HepG2 (cell line): ENCODE results near the gene FANK1. TPM values are rescaled to one million over a fixed set of nuclear protein-coding genes. Genes with fewer than 3 reads are reported as not detected.

Experiments
- ATAC-seq: fragments of 200-7000 bp; cut with Tn5 transposase; 3 replicates; pipeline ENCODE4 v1.9.1; 2020; ENCODE audit warnings: mild to moderate bottlenecking, moderate library complexity
- BruUV-seq: library from RNA; stranded (reverse); fragments of 400-500 nt; replicated peaks from 2 replicates; lab custom pipeline; 2021; lab: Mats Ljungman, UMichigan
- CTCF ChIA-PET: fragments of 300-600 bp; formaldehyde crosslinking; extraction: SDS; loops from one replicate; lab custom pipeline; 2021; ENCODE audit warnings: low total read pairs, inconsistent platforms, low intra/inter-chr PET ratio; lab: Yijun Ruan, JAX
- POLR2A ChIA-PET: fragments of 350-600 bp; sonication (Branson Sonifier 250); formaldehyde crosslinking; loops from one replicate; lab custom pipeline; 2020; ENCODE audit warnings: antibody characterized with exemption, inconsistent platforms; lab: Yijun Ruan, JAX
- DNase-seq: peaks from one replicate; pipeline ENCODE4 v3.0.0-alpha.2; 2015; ENCODE audit warnings: low spot score
- FAIRE-seq: peaks from 3 replicates; lab custom pipeline; 2011; peaks lifted over from hg19 to GRCh38; lab: Jason Lieb, UNC
- H2AFZ ChIP-seq: one replicate; pipeline ENCODE4 v1.6.1; 2011; ENCODE audit warnings: low read length, inconsistent platforms
- H3K27ac ChIP-seq: fragments of 300-600 bp; 3 replicates; pipeline ENCODE4 v1.8.0; 2011; ENCODE audit warnings: mixed run types, mild to moderate bottlenecking, mixed read lengths, low read length, inconsistent platforms; ENCODE audit not compliant: insufficient read depth; ENCODE audit errors: extremely low read length
- H3K27me3 ChIP-seq, 2 experiments: fragments of 200-600 bp in 1 of 2; 2 replicates in 1 of 2; 3 replicates in 1 of 2; pipeline versions ENCODE4 v1.6.0 to v1.8.0; 2011; ENCODE audit warnings: low read length in 2 of 2, mild to moderate bottlenecking in 2 of 2, moderate library complexity in 2 of 2, inconsistent platforms in 1 of 2; ENCODE audit not compliant: insufficient read depth in 2 of 2, control insufficient read depth in 1 of 2
- H3K36me3 ChIP-seq, 2 experiments: fragments of 200-600 bp in 1 of 2; replicated peaks in 1 of 2; 2 replicates in 1 of 2; 3 replicates in 1 of 2; pipeline versions ENCODE4 v1.5.1 to v1.8.0; 2011; ENCODE audit warnings: low read length in 2 of 2, inconsistent platforms in 1 of 2; ENCODE audit not compliant: insufficient read depth in 2 of 2, control insufficient read depth in 1 of 2
- H3K4me1 ChIP-seq: 2 replicates; pipeline ENCODE4 v1.5.1; 2012; ENCODE audit warnings: low read length, inconsistent platforms; ENCODE audit not compliant: insufficient read depth
- H3K4me2 ChIP-seq: 2 replicates; pipeline ENCODE4 v1.6.0; 2011; ENCODE audit warnings: low read depth, low read length, inconsistent platforms
- H3K4me3 ChIP-seq, 3 experiments: fragments of 200-600 bp in 1 of 3; sonication (generic), shearing (Covaris generic) in 1 of 3; replicated peaks in 1 of 3; 2 replicates each; pipeline ENCODE4 v1.5.1; 2011 to 2016; ENCODE audit warnings: low read length in 3 of 3, inconsistent platforms in 2 of 3, low read depth in 2 of 3, mild to moderate bottlenecking in 2 of 3, control low read depth in 1 of 3, mixed read lengths in 1 of 3; ENCODE audit not compliant: insufficient read depth in 1 of 3
- H3K79me2 ChIP-seq: one replicate; pipeline ENCODE4 v1.6.1; 2011; ENCODE audit warnings: low read length, inconsistent platforms; ENCODE audit not compliant: insufficient read depth
- H3K9ac ChIP-seq: 2 replicates; pipeline ENCODE4 v1.6.0; 2011; ENCODE audit warnings: mild to moderate bottlenecking, low read depth, low read length, inconsistent platforms; ENCODE audit not compliant: insufficient read depth
- H3K9me3 ChIP-seq: 2 replicates; pipeline ENCODE4 v1.5.1; 2012; ENCODE audit warnings: mild to moderate bottlenecking, low read length
- H4K20me1 ChIP-seq: 2 replicates; pipeline ENCODE4 v1.6.0; 2011; ENCODE audit warnings: inconsistent platforms, mild to moderate bottlenecking, low read length, moderate library complexity; ENCODE audit not compliant: insufficient read depth
- CEBPB ChIP-seq: IDR thresholded peaks from 2 replicates; pipeline ENCODE4 v1.6.1; 2011; ENCODE audit warnings: low read depth, low read length, improper control_type of control experiment, borderline replicate concordance
- IKZF1 ChIP-seq: fragments of 450-650 bp; IDR thresholded peaks from 2 replicates; pipeline ENCODE4 v1.7.1; 2016
- MLXIP ChIP-seq: sonication (generic); formaldehyde crosslinking; IDR thresholded peaks from 2 replicates; pipeline ENCODE4 v1.9.0; 2021; ENCODE audit warnings: missing genetic modification reagents, borderline replicate concordance
- SAFB2 ChIP-seq: sonication (generic); formaldehyde crosslinking; IDR thresholded peaks from 2 replicates; pipeline ENCODE4 v1.5.1; 2020; ENCODE audit warnings: missing genetic modification reagents, low read depth, mild to moderate bottlenecking, borderline replicate concordance
- YY1 ChIP-seq: IDR thresholded peaks from 2 replicates; pipeline ENCODE4 v1.6.1; 2011; ENCODE audit warnings: low read length, low read depth, moderate library complexity, mild to moderate bottlenecking; ENCODE audit not compliant: insufficient read depth, insufficient replicate concordance
- ZNF543 ChIP-seq: sonication (generic); formaldehyde crosslinking; IDR thresholded peaks from 2 replicates; pipeline ENCODE4 v1.4.0; 2020; ENCODE audit warnings: mild to moderate bottlenecking, missing genetic modification reagents
- ZNF563 ChIP-seq: sonication (generic); formaldehyde crosslinking; IDR thresholded peaks from 2 replicates; pipeline ENCODE4 v1.8.0; 2022; ENCODE audit warnings: mild to moderate bottlenecking, moderate library complexity, missing genetic modification reagents
- ZNF607 ChIP-seq: sonication (generic); formaldehyde crosslinking; IDR thresholded peaks from 2 replicates; pipeline ENCODE4 v1.5.1; 2020; ENCODE audit warnings: missing genetic modification reagents, mild to moderate bottlenecking, borderline replicate concordance
- ZNF615 ChIP-seq: sonication (generic); formaldehyde crosslinking; IDR thresholded peaks from 2 replicates; pipeline ENCODE4 v1.5.0; 2020; ENCODE audit warnings: mild to moderate bottlenecking, missing genetic modification reagents, borderline replicate concordance
- WGBS: methylation state at CpG from one replicate; pipeline ENCODE4 v1.1.6; 2017; ENCODE audit warnings: low lambda C conversion rate; 5-methylcytosine and 5-hydroxymethylcytosine counted together
- in situ Hi-C: cut with HindIII; loops from 2 replicates; pipeline ENCODE4 v1.10.0; 2017; ENCODE audit warnings: low pct_unique_long_range_greater_than_20kb; ENCODE audit not compliant: extremely low pct_ligation_motif_present
- intact Hi-C: fragments of 100-400 bp; cut with micrococcal nuclease; formaldehyde crosslinking; loops from one replicate; pipeline ENCODE4 v1.10.0; 2022; ENCODE audit not compliant: unreplicated experiment
- polyA plus RNA-seq, 8 experiments: library from polyadenylated mRNA; depleted of rRNA in 3 of 8; stranded (reverse) in 7 of 8; unstranded in 1 of 8; fragments of >200 nt; fragmentation: Illumina TruSeq in 4 of 8; extraction: Trizol in 4 of 8; gene quantifications; 2 replicates each; pipeline versions ENCODE4 v1.2.1 to v1.2.3, GENCODE V29; 2011 to 2016; ENCODE audit warnings: low read depth in 4 of 8, missing spikeins in 1 of 8, mixed read lengths in 1 of 8; ENCODE audit not compliant: insufficient read depth in 1 of 8
- total RNA-seq, 5 experiments: library from RNA; depleted of rRNA; stranded (reverse); fragments of >200 nt; fragmentation: Illumina TruSeq; extraction: Trizol; gene quantifications; 2 replicates each; pipeline ENCODE4 v1.2.3, GENCODE V29; 2016; ENCODE audit warnings: low read depth in 1 of 5
- TF ChIP-seq, protein P1 (sequence below): IDR thresholded peaks from 2 replicates; pipeline ENCODE4 v1.6.1; 2016; ENCODE audit warnings: mild to moderate bottlenecking, missing biosample characterization, missing genetic modification reagents
- TF ChIP-seq, protein P2 (sequence below): sonication (generic); formaldehyde crosslinking; IDR thresholded peaks from 2 replicates; pipeline ENCODE4 v1.9.0; 2022; ENCODE audit warnings: low read depth, missing genetic modification reagents
- TF ChIP-seq, protein P3 (sequence below): sonication (generic); formaldehyde crosslinking; IDR thresholded peaks from 2 replicates; pipeline ENCODE4 v1.4.0; 2020; ENCODE audit warnings: missing genetic modification reagents
- TF ChIP-seq, protein P4 (sequence below): sonication (generic); formaldehyde crosslinking; IDR thresholded peaks from 2 replicates; pipeline ENCODE4 v1.4.0; 2020; ENCODE audit warnings: missing genetic modification reagents, borderline replicate concordance

The FANK1 gene
- total and polyA plus RNA-seq, 2 of the 13 experiments (the other 11 are each of a cell fraction or from before 2014, with no cell fraction given) = 0.22 TPM; not detected in 1

GRCh38 chr10:125882596-125882995, 13.8 kb upstream of the FANK1 start:
- Histone ChIP-seq H3K79me2 (no peaks in the 10 kb centered on the region), H4K20me1 (no peaks in the 10 kb centered on the region), H3K4me2 (no peak overlapping the region), H3K36me3 (no peaks in the 10 kb centered on the region), H3K4me3 (no peak overlapping the region), H3K4me1 (peaks cover 12% of the 10 kb centered on the region), H3K9ac (no peak overlapping the region), H3K27me3 (no peaks in the 10 kb centered on the region), H2AFZ (no peak overlapping the region), H3K9me3 (peaks cover 5% of the 10 kb centered on the region; the same call in 1 of the 2 replicates), H3K27ac (no peak overlapping the region)
- FAIRE-seq (no peak), ATAC-seq (no peak), DNase-seq (no peak)
- in situ Hi-C loops = no loop called here
- BruUV-seq = no TSS peak
- CTCF ChIA-PET = no interaction called here
- intact Hi-C loops = no loop called here
- POLR2A ChIA-PET = no interaction called here
- WGBS = 100% methylated on average over 1 of the region's 1 CpG
- TF ChIP-seq, protein P1, sequence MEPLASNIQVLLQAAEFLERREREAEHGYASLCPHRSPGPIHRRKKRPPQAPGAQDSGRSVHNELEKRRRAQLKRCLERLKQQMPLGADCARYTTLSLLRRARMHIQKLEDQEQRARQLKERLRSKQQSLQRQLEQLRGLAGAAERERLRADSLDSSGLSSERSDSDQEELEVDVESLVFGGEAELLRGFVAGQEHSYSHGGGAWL (CRISPR knock-in tag) = no peak
- no peak for TF ChIP-seq ZNF563 (CRISPR knock-in tag)
- no peak for TF ChIP-seq ZNF543 (CRISPR knock-in tag)
- TF ChIP-seq, protein P2, sequence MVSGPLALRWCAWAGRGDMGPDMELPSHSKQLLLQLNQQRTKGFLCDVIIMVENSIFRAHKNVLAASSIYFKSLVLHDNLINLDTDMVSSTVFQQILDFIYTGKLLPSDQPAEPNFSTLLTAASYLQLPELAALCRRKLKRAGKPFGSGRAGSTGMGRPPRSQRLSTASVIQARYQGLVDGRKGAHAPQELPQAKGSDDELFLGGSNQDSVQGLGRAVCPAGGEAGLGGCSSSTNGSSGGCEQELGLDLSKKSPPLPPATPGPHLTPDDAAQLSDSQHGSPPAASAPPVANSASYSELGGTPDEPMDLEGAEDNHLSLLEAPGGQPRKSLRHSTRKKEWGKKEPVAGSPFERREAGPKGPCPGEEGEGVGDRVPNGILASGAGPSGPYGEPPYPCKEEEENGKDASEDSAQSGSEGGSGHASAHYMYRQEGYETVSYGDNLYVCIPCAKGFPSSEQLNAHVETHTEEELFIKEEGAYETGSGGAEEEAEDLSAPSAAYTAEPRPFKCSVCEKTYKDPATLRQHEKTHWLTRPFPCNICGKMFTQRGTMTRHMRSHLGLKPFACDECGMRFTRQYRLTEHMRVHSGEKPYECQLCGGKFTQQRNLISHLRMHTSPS = no peak
- no peak for TF ChIP-seq ZNF607 (CRISPR knock-in tag)
- TF ChIP-seq, protein P3, sequence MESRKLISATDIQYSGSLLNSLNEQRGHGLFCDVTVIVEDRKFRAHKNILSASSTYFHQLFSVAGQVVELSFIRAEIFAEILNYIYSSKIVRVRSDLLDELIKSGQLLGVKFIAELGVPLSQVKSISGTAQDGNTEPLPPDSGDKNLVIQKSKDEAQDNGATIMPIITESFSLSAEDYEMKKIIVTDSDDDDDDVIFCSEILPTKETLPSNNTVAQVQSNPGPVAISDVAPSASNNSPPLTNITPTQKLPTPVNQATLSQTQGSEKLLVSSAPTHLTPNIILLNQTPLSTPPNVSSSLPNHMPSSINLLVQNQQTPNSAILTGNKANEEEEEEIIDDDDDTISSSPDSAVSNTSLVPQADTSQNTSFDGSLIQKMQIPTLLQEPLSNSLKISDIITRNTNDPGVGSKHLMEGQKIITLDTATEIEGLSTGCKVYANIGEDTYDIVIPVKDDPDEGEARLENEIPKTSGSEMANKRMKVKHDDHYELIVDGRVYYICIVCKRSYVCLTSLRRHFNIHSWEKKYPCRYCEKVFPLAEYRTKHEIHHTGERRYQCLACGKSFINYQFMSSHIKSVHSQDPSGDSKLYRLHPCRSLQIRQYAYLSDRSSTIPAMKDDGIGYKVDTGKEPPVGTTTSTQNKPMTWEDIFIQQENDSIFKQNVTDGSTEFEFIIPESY (CRISPR knock-in tag) = no peak
- no peak for TF ChIP-seq CEBPB
- TF ChIP-seq ZNF615 (CRISPR knock-in tag) = no peak
- TF ChIP-seq IKZF1 = no peak
- no peak for TF ChIP-seq MLXIP (CRISPR knock-in tag)
- no peak for TF ChIP-seq YY1
- TF ChIP-seq, protein P4, sequence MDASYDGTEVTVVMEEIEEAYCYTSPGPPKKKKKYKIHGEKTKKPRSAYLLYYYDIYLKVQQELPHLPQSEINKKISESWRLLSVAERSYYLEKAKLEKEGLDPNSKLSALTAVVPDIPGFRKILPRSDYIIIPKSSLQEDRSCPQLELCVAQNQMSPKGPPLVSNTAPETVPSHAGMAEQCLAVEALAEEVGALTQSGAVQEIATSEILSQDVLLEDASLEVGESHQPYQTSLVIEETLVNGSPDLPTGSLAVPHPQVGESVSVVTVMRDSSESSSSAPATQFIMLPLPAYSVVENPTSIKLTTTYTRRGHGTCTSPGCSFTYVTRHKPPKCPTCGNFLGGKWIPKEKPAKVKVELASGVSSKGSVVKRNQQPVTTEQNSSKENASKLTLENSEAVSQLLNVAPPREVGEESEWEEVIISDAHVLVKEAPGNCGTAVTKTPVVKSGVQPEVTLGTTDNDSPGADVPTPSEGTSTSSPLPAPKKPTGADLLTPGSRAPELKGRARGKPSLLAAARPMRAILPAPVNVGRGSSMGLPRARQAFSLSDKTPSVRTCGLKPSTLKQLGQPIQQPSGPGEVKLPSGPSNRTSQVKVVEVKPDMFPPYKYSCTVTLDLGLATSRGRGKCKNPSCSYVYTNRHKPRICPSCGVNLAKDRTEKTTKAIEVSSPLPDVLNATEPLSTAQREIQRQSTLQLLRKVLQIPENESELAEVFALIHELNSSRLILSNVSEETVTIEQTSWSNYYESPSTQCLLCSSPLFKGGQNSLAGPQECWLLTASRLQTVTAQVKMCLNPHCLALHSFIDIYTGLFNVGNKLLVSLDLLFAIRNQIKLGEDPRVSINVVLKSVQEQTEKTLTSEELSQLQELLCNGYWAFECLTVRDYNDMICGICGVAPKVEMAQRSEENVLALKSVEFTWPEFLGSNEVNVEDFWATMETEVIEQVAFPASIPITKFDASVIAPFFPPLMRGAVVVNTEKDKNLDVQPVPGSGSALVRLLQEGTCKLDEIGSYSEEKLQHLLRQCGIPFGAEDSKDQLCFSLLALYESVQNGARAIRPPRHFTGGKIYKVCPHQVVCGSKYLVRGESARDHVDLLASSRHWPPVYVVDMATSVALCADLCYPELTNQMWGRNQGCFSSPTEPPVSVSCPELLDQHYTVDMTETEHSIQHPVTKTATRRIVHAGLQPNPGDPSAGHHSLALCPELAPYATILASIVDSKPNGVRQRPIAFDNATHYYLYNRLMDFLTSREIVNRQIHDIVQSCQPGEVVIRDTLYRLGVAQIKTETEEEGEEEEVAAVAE = no peak
- no peak for TF ChIP-seq SAFB2 (CRISPR knock-in tag)
